GM19328 (cell line): ENCODE measurements around the gene TMEM37.

Experiments
- ATAC-seq: cut with Tn5 transposase; IDR thresholded peaks from one replicate; pipeline ENCODE4 v1.9.1; 2021; ENCODE audit warnings: mild to moderate bottlenecking, moderate library complexity; ENCODE audit not compliant: unreplicated experiment

Gene TMEM37

GRCh38 chr2:119476301-119477112 lies 44.9 kb downstream of the TMEM37 start:
- ATAC-seq: no peak

- ATAC-seq: no peak
These were observed 45.5 kb downstream of the TMEM37 start for GRCh38 chr2:119477113-119477505.

GRCh38 chr2:119478188-119478977 lies 46.7 kb downstream of the TMEM37 start:
- no peak for ATAC-seq

- ATAC-seq: no peak
These were observed 47.3 kb downstream of the TMEM37 start for GRCh38 chr2:119478978-119479295.

- ATAC-seq: no peak
These were observed 48.5 kb downstream of the TMEM37 start for GRCh38 chr2:119480184-119480583.

- no peak for ATAC-seq
These were observed 49.1 kb downstream of the TMEM37 start for GRCh38 chr2:119480718-119481142.

- no peak for ATAC-seq
These were observed 50.1 kb downstream of the TMEM37 start for GRCh38 chr2:119481501-119482455.

GRCh38 chr2:119482481-119483394 lies 51.1 kb downstream of the TMEM37 start:
- ATAC-seq: no peak

- ATAC-seq: no peak
These were observed 51.7 kb downstream of the TMEM37 start for GRCh38 chr2:119483395-119483753.

- ATAC-seq: no peak
These were observed 52.5 kb downstream of the TMEM37 start for GRCh38 chr2:119483896-119484718.

GRCh38 chr2:119484834-119485233 lies 53.2 kb downstream of the TMEM37 start:
- no peak for ATAC-seq

GRCh38 chr2:119485336-119486110 lies 53.9 kb downstream of the TMEM37 start:
- ATAC-seq: no peak

- no peak for ATAC-seq
These were observed 54.7 kb downstream of the TMEM37 start for GRCh38 chr2:119486196-119486827.

- no peak for ATAC-seq
These were observed 55.2 kb downstream of the TMEM37 start for GRCh38 chr2:119486886-119487285.

GRCh38 chr2:119487434-119488244 lies 56.0 kb downstream of the TMEM37 start:
- ATAC-seq: no peak
